Measurements from ENCODE around the gene KNTC1. TPM values are rescaled to one million over a fixed set of nuclear protein-coding genes. Genes with fewer than 3 reads are reported as not detected.

Gene KNTC1
- total and polyA plus RNA-seq, 2 of the 8 experiments (the other 6 are each of a cell fraction or from before 2014, with no cell fraction given): 52.7 to 80.2 TPM

DNA sequence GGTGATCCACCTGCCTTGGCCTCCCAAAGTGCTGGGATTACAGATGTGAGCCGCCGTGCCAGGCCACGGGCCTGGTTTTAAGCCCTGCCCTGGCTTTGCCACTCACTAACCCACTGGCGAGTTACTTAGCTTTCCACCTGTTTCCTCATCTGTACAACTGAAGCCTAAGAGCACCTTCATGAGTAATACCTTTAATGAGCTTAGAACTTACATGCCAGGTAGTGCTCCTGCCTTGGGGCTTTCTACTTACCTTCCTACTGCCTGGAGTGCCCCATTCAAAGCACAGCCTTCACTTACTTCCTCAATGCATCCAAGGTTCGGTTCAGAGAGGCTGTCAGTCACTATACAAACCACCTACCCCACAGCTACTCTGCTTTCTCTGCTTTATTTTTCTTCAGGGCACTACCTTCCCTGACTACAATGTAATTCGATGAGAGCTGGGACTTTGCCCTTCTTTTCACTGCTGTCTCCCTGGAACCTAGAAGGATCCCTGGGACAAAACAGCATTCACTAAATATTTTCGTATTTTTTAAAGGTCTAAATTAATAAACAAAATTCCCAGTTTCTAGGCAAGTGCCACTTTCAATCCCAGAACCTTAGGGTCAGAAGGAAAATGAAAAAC is 40.1 kb upstream of the KNTC1 start:
- Histone ChIP-seq H2AFZ (ENCODE audit: low read length) (no peak overlapping the region), H3K14ac (ENCODE audit: insufficient read length) (no peak overlapping the region), H3K56ac (replicated peaks; ENCODE audit: insufficient read length, low read depth, low read length) (no peak overlapping the region), H3K4me2 (ENCODE audit: insufficient read depth in 1 of 2, low read depth in 2 of 2, low read length in 2 of 2) (no peak overlapping the region), H3K23ac (ENCODE audit: insufficient read length) (no peak overlapping the region), H4K5ac (ENCODE audit: insufficient read length, low read depth, low read length) (no peak overlapping the region), H3K27ac (ENCODE audit: low read depth, low read length) (no peak overlapping the region), H3K4me1 (replicated peaks in 1 of 4; ENCODE audit: control insufficient read depth in 3 of 4, insufficient read depth in 4 of 4, low read length in 3 of 4) (no peaks in the 10 kb centered on the region), H3K36me3 (ENCODE audit: control insufficient read depth in 2 of 4, insufficient read depth in 4 of 4, low read length in 3 of 4) (peaks cover 11 to 84% (median 45%) of the 10 kb centered on the region in 4 experiments), H3K9me3 (ENCODE audit: insufficient read depth in 2 of 2, low read depth in 1 of 2, low read length in 1 of 2) (no peaks in the 10 kb centered on the region), H4K20me1 (replicated peaks in 1 of 2; ENCODE audit: control insufficient read depth in 1 of 2, insufficient read depth in 2 of 2, low read length in 2 of 2) (no peaks in the 10 kb centered on the region), H3K23me2 (ENCODE audit: low read depth, low read length) (no peaks in the 10 kb centered on the region), H2BK15ac (ENCODE audit: low read length) (no peak overlapping the region), H2BK120ac (replicated peaks; ENCODE audit: low read depth, low read length) (no peak overlapping the region), H3K18ac (ENCODE audit: extremely low read depth, low read length) (no peak overlapping the region), H2BK5ac (ENCODE audit: low read depth, low read length) (no peak overlapping the region; the same call in 1 of the 2 replicates), H4K91ac (replicated peaks; ENCODE audit: insufficient read length, low read length) (no peak overlapping the region), H3K79me2 (ENCODE audit: control insufficient read depth in 1 of 2, insufficient read depth in 2 of 2, low read length in 2 of 2) (no peaks in the 10 kb centered on the region; a peak in 1 of 4 replicates), H2BK12ac (ENCODE audit: low read depth, low read length) (no peak overlapping the region), H4K8ac (ENCODE audit: extremely low read depth, insufficient read depth, low read length) (no peak overlapping the region), H2AK5ac (ENCODE audit: low read depth, low read length) (no peak overlapping the region), H3K27me3 (replicated peaks in 1 of 4; ENCODE audit: control insufficient read depth in 3 of 4, extremely low read depth in 1 of 4, insufficient read depth in 3 of 4, low read length in 3 of 4) (no peaks in the 10 kb centered on the region), H3K4me3 (ENCODE audit: extremely low read depth in 1 of 4, insufficient read depth in 2 of 4, low read depth in 3 of 4, low read length in 4 of 4) (no peak overlapping the region), H2BK20ac (ENCODE audit: low read length) (no peak overlapping the region), H3K9ac (replicated peaks in 1 of 4; ENCODE audit: extremely low read depth in 1 of 4, low read depth in 3 of 4, low read length in 3 of 4) (no peak overlapping the region), H3K4ac (replicated peaks; ENCODE audit: insufficient read length, low read depth, low read length) (no peak overlapping the region), H3K79me1 (ENCODE audit: low read depth, low read length) (peaks cover 2% of the 10 kb centered on the region; the same call in 1 of the 2 replicates)
- DNase-seq (ENCODE audit: low read depth in 1 of 2, low spot score in 2 of 2) (peak in 1 of 2 experiments; percentile 26), FAIRE-seq (no peak)
- WGBS, 2 experiments (ENCODE audit: extremely low coverage in 1 of 2, insufficient coverage in 1 of 2, insufficient read length in 1 of 2, insufficient replicate concordance in 2 of 2, low coverage in 1 of 2, low lambda C conversion rate in 2 of 2, missing lambda C conversion rate in 1 of 2): 94% methylated on average over 7 of the region's 7 CpGs; no CpG with 5 or more reads in 1 of the 2 experiments
- ChIA-PET POLR2A (ENCODE audit: partially characterized antibody) (interaction anchor here (1.1 to 47.9 kb wide), 2 partner anchors 11 to 39 kb away, joined by 5 to 1221 read pairs; partner anchors contain the start of genes KNTC1 and RSRC2), CTCF (ENCODE audit: partially characterized antibody) (interaction anchor here (1.6 to 2.3 kb wide), 2 partner anchors 10 to 14 kb away, joined by 3 to 7 read pairs; no protein-coding TSS in a partner anchor)
- TF ChIP-seq BCL11A (IDR thresholded peaks at IDR 0.05; ENCODE audit: low read depth in 2 of 2, low read length in 2 of 2): no peak
- no peak for TF ChIP-seq E2F6 (IDR thresholded peaks at IDR 0.05)
